ENCODE results near the gene TENM4. TPM values are rescaled to one million over a fixed set of nuclear protein-coding genes. Genes with fewer than 3 reads are reported as not detected.

Gene TENM4
- total RNA-seq, 1 experiment from 2014 or later: 25.0 TPM

- TF ChIP-seq, protein P1, sequence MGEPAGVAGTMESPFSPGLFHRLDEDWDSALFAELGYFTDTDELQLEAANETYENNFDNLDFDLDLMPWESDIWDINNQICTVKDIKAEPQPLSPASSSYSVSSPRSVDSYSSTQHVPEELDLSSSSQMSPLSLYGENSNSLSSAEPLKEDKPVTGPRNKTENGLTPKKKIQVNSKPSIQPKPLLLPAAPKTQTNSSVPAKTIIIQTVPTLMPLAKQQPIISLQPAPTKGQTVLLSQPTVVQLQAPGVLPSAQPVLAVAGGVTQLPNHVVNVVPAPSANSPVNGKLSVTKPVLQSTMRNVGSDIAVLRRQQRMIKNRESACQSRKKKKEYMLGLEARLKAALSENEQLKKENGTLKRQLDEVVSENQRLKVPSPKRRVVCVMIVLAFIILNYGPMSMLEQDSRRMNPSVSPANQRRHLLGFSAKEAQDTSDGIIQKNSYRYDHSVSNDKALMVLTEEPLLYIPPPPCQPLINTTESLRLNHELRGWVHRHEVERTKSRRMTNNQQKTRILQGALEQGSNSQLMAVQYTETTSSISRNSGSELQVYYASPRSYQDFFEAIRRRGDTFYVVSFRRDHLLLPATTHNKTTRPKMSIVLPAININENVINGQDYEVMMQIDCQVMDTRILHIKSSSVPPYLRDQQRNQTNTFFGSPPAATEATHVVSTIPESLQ (CRISPR knock-in tag; IDR thresholded peaks at IDR 0.05): no peak
- no peak for TF ChIP-seq TCF7 (CRISPR knock-in tag; IDR thresholded peaks at IDR 0.05; ENCODE audit: low read depth)
- TF ChIP-seq FOXP4 (CRISPR knock-in tag; IDR thresholded peaks at IDR 0.05): no peak
- TF ChIP-seq ZSCAN18 (CRISPR knock-in tag; IDR thresholded peaks at IDR 0.05): no peak
- no peak for TF ChIP-seq ZNF416 (CRISPR knock-in tag; IDR thresholded peaks at IDR 0.05)
- TF ChIP-seq EMX1 (CRISPR knock-in tag; IDR thresholded peaks at IDR 0.05): no peak
- TF ChIP-seq, protein P2, sequence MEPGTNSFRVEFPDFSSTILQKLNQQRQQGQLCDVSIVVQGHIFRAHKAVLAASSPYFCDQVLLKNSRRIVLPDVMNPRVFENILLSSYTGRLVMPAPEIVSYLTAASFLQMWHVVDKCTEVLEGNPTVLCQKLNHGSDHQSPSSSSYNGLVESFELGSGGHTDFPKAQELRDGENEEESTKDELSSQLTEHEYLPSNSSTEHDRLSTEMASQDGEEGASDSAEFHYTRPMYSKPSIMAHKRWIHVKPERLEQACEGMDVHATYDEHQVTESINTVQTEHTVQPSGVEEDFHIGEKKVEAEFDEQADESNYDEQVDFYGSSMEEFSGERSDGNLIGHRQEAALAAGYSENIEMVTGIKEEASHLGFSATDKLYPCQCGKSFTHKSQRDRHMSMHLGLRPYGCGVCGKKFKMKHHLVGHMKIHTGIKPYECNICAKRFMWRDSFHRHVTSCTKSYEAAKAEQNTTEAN (CRISPR knock-in tag; IDR thresholded peaks at IDR 0.05): no peak
- TF ChIP-seq MLX (CRISPR knock-in tag; IDR thresholded peaks at IDR 0.05): no peak
- TF ChIP-seq GRHL2 (CRISPR knock-in tag; IDR thresholded peaks at IDR 0.05; ENCODE audit: insufficient replicate concordance, severe bottlenecking): no peak
- TF ChIP-seq ZNF423 (CRISPR knock-in tag; IDR thresholded peaks at IDR 0.05): no peak
- no peak for TF ChIP-seq GTF2I (CRISPR knock-in tag; conservative IDR thresholded peaks at IDR 0.05)
- TF ChIP-seq IRF2 (CRISPR knock-in tag; IDR thresholded peaks at IDR 0.05; ENCODE audit: borderline replicate concordance, low read depth): no peak
- TF ChIP-seq JUN (CRISPR knock-in tag; IDR thresholded peaks at IDR 0.05): no peak
- no peak for TF ChIP-seq CBFB (CRISPR knock-in tag; IDR thresholded peaks at IDR 0.05; ENCODE audit: low read depth)
- no peak for TF ChIP-seq KAT7 (CRISPR knock-in tag; IDR thresholded peaks at IDR 0.05; ENCODE audit: borderline replicate concordance)
- ChIA-PET CTCF (interaction anchor here (0.7 to 2.0 kb wide), 2 partner anchors 89 to 269 kb away, joined by 3 to 7 read pairs; no protein-coding TSS in a partner anchor), POLR2A (no interaction called here)
- DNase-seq (ENCODE audit: low spot score) (no peak), ATAC-seq (no peak)
- Mint-ChIP-seq H3K27me3 (ENCODE audit: low read depth) (no peaks in the 10 kb centered on the region; the same call in 1 of the 2 replicates), H3K36me3 (no peaks in the 10 kb centered on the region), H3K9me3 (no peaks in the 10 kb centered on the region), H3K27ac (no peak overlapping the region), H3K4me3 (no peak overlapping the region), H3K4me1 (peaks cover 4% of the 10 kb centered on the region; the same call in 1 of the 2 replicates)
Measured at GRCh38 chr11:78914503-78914902, 526.3 kb downstream of the TENM4 start.

DNA sequence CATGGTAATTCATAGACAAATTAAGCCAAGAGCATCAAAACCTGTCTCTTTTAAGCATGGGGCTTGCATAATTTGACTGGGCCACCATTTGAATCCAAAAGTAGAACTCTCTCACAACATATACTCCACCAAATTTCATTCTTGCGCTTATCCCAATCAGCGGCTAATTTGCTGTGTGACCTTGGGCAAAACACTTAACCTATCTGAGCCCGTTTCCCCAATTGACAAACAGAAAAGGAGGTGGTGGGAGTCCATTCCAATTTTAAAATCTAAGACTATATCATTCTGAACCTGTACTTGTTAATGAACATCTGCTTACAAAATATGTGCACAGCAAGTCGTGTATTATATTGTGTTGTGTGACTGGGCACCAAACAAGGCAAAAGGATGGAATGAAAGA is 528.1 kb downstream of the TENM4 start:
- ATAC-seq: no peak
- Mint-ChIP-seq H3K4me3 (no peak overlapping the region), H3K4me1 (peaks cover 4% of the 10 kb centered on the region; the same call in 1 of the 2 replicates), H3K27me3 (ENCODE audit: low read depth) (no peaks in the 10 kb centered on the region; the same call in 1 of the 2 replicates), H3K9me3 (no peaks in the 10 kb centered on the region), H3K27ac (no peak overlapping the region), H3K36me3 (no peaks in the 10 kb centered on the region)
- CTCF ChIA-PET: interaction anchor here (0.7 kb wide), 1 partner anchor 215 kb away, joined by 3 read pairs; no protein-coding TSS in a partner anchor
- DNase-seq (ENCODE audit: low spot score): no peak
- TF ChIP-seq MXD4 (CRISPR knock-in tag; IDR thresholded peaks at IDR 0.05; ENCODE audit: borderline replicate concordance) (no peak), ZNF416 (CRISPR knock-in tag; IDR thresholded peaks at IDR 0.05) (no peak), MAX (CRISPR knock-in tag; IDR thresholded peaks at IDR 0.05) (no peak), ZNF396 (CRISPR knock-in tag; IDR thresholded peaks at IDR 0.05; ENCODE audit: borderline replicate concordance) (no peak), CDX4 (CRISPR knock-in tag; IDR thresholded peaks at IDR 0.05; ENCODE audit: borderline replicate concordance) (no peak), JUN (CRISPR knock-in tag; IDR thresholded peaks at IDR 0.05) (no peak), TCF7 (CRISPR knock-in tag; IDR thresholded peaks at IDR 0.05; ENCODE audit: low read depth) (no peak), AR (CRISPR knock-in tag; IDR thresholded peaks at IDR 0.05) (no peak), PREB (CRISPR knock-in tag; IDR thresholded peaks at IDR 0.05; ENCODE audit: borderline replicate concordance) (no peak), ZNF219 (CRISPR knock-in tag; IDR thresholded peaks at IDR 0.05; ENCODE audit: borderline replicate concordance) (no peak), ZNF671 (CRISPR knock-in tag; IDR thresholded peaks at IDR 0.05) (no peak)
- POLR2A ChIA-PET: no interaction called here

Measured in WTC11 (cell line).